ENCODE results near the gene HSD17B2. TPM values are rescaled to one million over a fixed set of nuclear protein-coding genes. Genes with fewer than 3 reads are reported as not detected.

Gene HSD17B2
- total RNA-seq, 1 experiment from 2014 or later: 0.55 TPM

DNA sequence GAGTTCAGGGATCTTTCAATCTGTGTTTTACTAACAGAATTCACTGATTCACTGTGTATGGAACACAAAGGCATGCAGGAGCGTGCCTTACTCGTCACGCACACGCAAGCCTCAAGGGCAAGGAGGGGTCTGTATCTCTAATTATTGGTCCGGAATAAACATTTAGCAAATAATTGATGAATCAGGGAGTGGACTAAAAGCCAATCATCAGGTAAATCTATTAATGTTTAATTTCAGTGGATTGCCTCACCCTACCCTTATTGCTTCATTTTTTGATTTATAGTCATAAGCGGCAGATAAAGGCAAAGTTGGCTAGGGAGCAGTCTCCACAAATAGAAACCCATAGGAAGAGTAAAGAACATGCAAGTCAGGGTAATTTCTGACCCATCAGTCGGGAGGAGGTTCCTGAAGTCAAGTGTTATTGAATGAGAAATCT, 7.4 kb upstream of the HSD17B2 start:
- peaks cover 11% of the 10 kb centered on the region for H3K9me3 Mint-ChIP-seq
- H3K4me1 Mint-ChIP-seq: no peaks in the 10 kb centered on the region
- no peak for TF ChIP-seq SP1 (CRISPR knock-in tag; conservative IDR thresholded peaks at IDR 0.05)
- TF ChIP-seq ESRRA (CRISPR knock-in tag; IDR thresholded peaks at IDR 0.05; ENCODE audit: borderline replicate concordance): no peak
- no peak for TF ChIP-seq FOXJ3 (CRISPR knock-in tag; IDR thresholded peaks at IDR 0.05; ENCODE audit: borderline replicate concordance)
- TF ChIP-seq, protein P1, sequence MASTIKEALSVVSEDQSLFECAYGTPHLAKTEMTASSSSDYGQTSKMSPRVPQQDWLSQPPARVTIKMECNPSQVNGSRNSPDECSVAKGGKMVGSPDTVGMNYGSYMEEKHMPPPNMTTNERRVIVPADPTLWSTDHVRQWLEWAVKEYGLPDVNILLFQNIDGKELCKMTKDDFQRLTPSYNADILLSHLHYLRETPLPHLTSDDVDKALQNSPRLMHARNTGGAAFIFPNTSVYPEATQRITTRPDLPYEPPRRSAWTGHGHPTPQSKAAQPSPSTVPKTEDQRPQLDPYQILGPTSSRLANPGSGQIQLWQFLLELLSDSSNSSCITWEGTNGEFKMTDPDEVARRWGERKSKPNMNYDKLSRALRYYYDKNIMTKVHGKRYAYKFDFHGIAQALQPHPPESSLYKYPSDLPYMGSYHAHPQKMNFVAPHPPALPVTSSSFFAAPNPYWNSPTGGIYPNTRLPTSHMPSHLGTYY (CRISPR knock-in tag; IDR thresholded peaks at IDR 0.05): no peak
- TF ChIP-seq CREM (CRISPR knock-in tag; IDR thresholded peaks at IDR 0.05): no peak
- TF ChIP-seq, protein P2, sequence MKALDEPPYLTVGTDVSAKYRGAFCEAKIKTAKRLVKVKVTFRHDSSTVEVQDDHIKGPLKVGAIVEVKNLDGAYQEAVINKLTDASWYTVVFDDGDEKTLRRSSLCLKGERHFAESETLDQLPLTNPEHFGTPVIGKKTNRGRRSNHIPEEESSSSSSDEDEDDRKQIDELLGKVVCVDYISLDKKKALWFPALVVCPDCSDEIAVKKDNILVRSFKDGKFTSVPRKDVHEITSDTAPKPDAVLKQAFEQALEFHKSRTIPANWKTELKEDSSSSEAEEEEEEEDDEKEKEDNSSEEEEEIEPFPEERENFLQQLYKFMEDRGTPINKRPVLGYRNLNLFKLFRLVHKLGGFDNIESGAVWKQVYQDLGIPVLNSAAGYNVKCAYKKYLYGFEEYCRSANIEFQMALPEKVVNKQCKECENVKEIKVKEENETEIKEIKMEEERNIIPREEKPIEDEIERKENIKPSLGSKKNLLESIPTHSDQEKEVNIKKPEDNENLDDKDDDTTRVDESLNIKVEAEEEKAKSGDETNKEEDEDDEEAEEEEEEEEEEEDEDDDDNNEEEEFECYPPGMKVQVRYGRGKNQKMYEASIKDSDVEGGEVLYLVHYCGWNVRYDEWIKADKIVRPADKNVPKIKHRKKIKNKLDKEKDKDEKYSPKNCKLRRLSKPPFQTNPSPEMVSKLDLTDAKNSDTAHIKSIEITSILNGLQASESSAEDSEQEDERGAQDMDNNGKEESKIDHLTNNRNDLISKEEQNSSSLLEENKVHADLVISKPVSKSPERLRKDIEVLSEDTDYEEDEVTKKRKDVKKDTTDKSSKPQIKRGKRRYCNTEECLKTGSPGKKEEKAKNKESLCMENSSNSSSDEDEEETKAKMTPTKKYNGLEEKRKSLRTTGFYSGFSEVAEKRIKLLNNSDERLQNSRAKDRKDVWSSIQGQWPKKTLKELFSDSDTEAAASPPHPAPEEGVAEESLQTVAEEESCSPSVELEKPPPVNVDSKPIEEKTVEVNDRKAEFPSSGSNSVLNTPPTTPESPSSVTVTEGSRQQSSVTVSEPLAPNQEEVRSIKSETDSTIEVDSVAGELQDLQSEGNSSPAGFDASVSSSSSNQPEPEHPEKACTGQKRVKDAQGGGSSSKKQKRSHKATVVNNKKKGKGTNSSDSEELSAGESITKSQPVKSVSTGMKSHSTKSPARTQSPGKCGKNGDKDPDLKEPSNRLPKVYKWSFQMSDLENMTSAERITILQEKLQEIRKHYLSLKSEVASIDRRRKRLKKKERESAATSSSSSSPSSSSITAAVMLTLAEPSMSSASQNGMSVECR (CRISPR knock-in tag; IDR thresholded peaks at IDR 0.05; ENCODE audit: borderline replicate concordance): no peak
- TF ChIP-seq, protein P3, sequence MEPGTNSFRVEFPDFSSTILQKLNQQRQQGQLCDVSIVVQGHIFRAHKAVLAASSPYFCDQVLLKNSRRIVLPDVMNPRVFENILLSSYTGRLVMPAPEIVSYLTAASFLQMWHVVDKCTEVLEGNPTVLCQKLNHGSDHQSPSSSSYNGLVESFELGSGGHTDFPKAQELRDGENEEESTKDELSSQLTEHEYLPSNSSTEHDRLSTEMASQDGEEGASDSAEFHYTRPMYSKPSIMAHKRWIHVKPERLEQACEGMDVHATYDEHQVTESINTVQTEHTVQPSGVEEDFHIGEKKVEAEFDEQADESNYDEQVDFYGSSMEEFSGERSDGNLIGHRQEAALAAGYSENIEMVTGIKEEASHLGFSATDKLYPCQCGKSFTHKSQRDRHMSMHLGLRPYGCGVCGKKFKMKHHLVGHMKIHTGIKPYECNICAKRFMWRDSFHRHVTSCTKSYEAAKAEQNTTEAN (CRISPR knock-in tag; IDR thresholded peaks at IDR 0.05): no peak
- no peak for TF ChIP-seq JAZF1 (CRISPR knock-in tag; IDR thresholded peaks at IDR 0.05)
- TF ChIP-seq, protein P4, sequence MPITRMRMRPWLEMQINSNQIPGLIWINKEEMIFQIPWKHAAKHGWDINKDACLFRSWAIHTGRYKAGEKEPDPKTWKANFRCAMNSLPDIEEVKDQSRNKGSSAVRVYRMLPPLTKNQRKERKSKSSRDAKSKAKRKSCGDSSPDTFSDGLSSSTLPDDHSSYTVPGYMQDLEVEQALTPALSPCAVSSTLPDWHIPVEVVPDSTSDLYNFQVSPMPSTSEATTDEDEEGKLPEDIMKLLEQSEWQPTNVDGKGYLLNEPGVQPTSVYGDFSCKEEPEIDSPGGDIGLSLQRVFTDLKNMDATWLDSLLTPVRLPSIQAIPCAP (CRISPR knock-in tag; IDR thresholded peaks at IDR 0.05): no peak
- TF ChIP-seq NFATC4 (CRISPR knock-in tag; IDR thresholded peaks at IDR 0.05): no peak
- TF ChIP-seq PRRX2 (CRISPR knock-in tag; IDR thresholded peaks at IDR 0.05): no peak
- no peak for TF ChIP-seq ETV6 (CRISPR knock-in tag; IDR thresholded peaks at IDR 0.05)
- no peak for TF ChIP-seq MXD4 (CRISPR knock-in tag; IDR thresholded peaks at IDR 0.05; ENCODE audit: borderline replicate concordance)
- POLR2A ChIA-PET: no interaction called here
- CTCF ChIA-PET: no interaction called here
- H3K27me3 Mint-ChIP-seq (ENCODE audit: low read depth): no peaks in the 10 kb centered on the region; the same call in 1 of the 2 replicates
- no peak for DNase-seq (ENCODE audit: low spot score)
- H3K36me3 Mint-ChIP-seq: no peaks in the 10 kb centered on the region
- no peak overlapping the region for H3K27ac Mint-ChIP-seq
- H3K4me3 Mint-ChIP-seq: no peak overlapping the region
- no peak for ATAC-seq

DNA sequence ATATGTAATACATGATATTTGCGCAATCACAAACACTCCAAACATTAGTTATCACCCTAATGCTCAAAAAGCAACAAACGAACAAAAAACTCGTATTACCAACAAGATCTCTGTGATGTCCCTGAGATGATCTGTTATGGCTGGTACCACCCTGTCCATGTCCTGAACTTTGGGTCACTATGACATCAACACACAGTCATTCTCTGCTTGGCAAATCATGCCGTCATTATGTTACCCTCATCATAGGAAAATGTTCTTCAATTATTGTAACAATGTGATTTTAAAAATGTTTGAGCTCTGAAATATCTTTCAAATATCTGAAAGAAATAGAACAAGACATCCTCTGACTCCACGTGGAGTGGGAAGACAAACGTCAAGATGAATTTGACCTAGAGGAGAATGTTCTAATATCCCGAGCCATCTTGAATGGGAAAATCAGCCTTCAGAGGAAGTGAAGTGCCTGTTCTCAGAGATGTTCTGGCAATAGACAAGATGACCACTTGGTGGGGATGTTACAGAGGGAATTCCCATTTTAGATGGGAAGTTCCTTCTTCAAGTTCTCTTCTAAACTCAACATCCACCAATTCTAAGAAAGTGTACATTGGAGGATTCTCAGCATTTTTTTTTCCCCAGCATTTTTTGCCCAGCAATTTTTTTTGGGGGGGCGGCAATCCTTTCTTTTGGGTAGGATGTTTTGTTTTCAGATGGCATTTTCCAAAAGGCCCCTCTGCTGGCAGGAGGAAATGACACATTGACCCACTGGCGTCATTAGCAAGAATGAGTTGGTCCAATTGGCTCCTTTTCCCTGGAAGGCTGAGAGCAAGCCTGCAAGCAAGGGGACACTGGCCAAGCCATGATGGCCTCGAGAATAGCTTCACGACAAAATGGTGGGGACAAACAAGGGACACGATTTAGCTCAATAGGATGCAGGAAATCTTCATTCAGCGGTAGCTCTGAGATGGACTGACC, 3.7 kb upstream of the HSD17B2 start:
- no peaks in the 10 kb centered on the region for H3K36me3 Mint-ChIP-seq
- H3K4me1 Mint-ChIP-seq: no peaks in the 10 kb centered on the region; the same call in 1 of the 2 replicates
- H3K27ac Mint-ChIP-seq: no peak overlapping the region
- no peak overlapping the region for H3K4me3 Mint-ChIP-seq
- H3K9me3 Mint-ChIP-seq: no peaks in the 10 kb centered on the region
- H3K27me3 Mint-ChIP-seq (ENCODE audit: low read depth): no peaks in the 10 kb centered on the region
- POLR2A ChIA-PET: no interaction called here
- CTCF ChIA-PET: interaction anchor here (0.5 to 2.2 kb wide), 6 partner anchors 10 to 425 kb away, joined by 3 to 10 read pairs (median 6); no protein-coding TSS in a partner anchor
- no peak for DNase-seq (ENCODE audit: low spot score)
- no peak for TF ChIP-seq GRHL2 (CRISPR knock-in tag; IDR thresholded peaks at IDR 0.05; ENCODE audit: insufficient replicate concordance, severe bottlenecking)
- TF ChIP-seq, protein P5, sequence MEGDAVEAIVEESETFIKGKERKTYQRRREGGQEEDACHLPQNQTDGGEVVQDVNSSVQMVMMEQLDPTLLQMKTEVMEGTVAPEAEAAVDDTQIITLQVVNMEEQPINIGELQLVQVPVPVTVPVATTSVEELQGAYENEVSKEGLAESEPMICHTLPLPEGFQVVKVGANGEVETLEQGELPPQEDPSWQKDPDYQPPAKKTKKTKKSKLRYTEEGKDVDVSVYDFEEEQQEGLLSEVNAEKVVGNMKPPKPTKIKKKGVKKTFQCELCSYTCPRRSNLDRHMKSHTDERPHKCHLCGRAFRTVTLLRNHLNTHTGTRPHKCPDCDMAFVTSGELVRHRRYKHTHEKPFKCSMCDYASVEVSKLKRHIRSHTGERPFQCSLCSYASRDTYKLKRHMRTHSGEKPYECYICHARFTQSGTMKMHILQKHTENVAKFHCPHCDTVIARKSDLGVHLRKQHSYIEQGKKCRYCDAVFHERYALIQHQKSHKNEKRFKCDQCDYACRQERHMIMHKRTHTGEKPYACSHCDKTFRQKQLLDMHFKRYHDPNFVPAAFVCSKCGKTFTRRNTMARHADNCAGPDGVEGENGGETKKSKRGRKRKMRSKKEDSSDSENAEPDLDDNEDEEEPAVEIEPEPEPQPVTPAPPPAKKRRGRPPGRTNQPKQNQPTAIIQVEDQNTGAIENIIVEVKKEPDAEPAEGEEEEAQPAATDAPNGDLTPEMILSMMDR (IDR thresholded peaks at IDR 0.05): peak; percentile 13; the same call in 1 of the 2 replicates
- peak; percentile 67 for ATAC-seq

Data from WTC11 (cell line).